GM12872 (cell line): ENCODE results near the gene NIPAL3.

Experiments used
- TF ChIP-seq, protein P1 (sequence below): IDR thresholded peaks from 3 replicates; pipeline ENCODE4 v1.5.1; 2011; ENCODE audit warnings: low read depth, mild to moderate bottlenecking, low read length, moderate library complexity; ENCODE audit not compliant: insufficient read depth

Gene NIPAL3

DNA sequence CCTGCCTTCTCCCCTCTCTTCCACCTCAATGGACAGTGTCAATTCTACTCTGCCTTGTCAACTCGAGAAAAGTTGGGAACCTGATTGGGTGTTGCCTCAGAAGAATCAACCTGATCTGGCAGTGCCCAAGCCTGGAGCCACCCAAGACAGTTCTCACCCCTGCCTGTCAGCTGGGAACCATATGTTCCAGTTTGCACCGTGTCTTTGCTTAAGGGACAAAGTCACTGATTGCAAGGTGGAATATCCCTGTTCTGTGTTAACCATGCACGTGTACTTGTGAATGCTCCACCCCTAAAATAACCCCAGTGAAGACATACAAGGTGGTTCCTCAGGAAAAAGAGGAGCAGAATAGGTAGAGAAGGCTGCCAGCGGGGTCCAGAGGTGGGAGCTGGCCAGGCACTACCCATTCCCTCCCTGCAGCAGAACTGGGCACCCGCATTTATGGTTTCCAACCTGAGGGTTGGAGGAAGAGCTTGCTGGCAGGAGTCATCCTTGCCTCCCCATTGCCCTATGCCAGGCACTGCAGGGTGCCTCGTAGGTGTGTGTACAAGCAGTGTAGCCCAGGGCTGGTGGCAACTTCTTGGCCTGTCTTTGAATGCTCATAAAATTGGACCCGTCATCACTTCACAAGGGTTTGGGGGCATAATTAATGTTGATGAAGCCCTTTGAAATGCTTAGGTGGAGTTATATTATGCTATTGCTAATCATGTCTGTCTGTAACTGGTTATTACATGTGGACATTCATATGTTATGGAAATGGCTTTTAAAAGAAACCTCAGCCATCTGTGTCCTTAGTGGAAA lies 11.3 kb downstream of the NIPAL3 start:
- TF ChIP-seq, protein P1, sequence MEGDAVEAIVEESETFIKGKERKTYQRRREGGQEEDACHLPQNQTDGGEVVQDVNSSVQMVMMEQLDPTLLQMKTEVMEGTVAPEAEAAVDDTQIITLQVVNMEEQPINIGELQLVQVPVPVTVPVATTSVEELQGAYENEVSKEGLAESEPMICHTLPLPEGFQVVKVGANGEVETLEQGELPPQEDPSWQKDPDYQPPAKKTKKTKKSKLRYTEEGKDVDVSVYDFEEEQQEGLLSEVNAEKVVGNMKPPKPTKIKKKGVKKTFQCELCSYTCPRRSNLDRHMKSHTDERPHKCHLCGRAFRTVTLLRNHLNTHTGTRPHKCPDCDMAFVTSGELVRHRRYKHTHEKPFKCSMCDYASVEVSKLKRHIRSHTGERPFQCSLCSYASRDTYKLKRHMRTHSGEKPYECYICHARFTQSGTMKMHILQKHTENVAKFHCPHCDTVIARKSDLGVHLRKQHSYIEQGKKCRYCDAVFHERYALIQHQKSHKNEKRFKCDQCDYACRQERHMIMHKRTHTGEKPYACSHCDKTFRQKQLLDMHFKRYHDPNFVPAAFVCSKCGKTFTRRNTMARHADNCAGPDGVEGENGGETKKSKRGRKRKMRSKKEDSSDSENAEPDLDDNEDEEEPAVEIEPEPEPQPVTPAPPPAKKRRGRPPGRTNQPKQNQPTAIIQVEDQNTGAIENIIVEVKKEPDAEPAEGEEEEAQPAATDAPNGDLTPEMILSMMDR = no peak

DNA sequence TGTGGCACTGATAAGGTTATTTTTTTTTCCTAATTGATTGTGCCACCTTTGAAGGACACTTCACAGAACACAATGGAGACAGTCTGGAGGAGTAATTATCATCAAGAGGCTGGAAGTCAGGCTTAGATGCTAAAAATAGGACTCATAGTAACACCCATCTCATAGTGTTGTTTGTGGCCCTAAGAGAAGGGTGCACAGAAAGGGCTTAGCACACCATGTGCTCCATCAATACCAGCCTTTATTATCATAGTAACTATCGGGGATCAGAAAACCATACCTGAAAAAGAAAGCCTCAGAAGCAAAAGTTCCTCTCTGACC lies 11.9 kb downstream of the NIPAL3 start:
- TF ChIP-seq, protein P1 = no peak

DNA sequence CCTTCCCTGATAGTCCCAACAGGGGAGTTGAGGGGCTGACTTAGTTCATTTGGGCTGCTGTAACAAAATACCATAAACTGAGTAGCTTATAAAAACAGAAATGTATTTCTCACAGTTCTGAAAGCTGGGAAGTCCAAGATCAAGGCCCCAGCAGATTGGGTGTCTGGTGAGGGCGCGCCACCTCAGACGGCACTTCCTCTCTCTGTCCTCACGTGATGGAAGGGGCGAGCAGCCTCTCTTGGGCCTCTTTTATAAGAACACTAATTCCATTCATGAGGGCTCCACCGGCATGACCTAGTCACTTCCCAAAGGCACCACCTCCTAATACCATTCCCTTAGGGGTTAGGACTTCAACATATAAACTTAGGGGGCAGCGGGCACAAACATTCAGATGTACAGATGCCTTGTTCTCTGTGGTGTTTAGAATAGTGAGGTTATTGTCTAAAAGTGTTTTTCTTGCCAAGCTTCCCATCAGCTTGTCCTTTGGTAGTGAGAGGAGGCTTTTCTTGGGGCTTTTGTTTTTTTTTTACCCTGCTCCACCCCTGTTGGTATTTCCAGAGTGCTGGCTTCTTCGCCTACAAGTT lies 20.3 kb downstream of the NIPAL3 start:
- TF ChIP-seq, protein P1 = no peak

DNA sequence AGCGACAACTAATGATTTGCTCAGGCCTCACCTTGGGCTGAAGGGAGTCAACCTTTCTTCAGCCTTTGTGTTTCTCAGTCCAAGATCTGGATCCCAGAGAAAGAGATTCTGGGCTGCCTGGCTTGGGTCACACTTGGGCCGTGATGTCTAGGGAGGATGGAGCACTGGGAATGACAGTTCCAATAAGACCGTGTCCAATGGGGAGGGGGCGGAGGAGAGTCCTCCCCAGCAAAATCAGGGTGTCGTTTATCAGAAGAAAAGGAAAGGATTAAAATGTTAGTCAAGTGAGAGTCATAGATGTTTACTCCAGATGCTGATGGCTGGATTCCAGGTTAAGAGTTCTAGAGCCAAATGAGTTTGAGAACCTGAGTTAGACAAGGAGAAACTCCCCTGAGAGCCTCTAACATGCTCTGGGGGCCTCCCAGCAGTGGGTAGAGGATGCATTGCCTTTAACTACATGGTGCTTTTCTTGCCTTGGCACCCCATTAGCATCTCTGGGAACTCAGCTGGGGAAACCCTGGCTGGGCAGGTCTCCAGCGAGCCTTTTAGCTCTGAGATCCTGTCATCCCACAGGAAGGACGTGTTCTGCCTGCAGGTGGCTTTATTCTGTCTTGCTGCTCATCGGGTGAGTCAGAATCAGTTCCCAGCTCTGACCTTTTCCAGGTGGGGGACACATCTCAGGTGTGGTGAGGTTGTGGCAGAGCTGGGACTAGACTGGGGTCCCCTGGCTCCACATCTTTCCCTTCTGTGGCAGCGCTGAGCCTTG lies 22.2 kb downstream of the NIPAL3 start:
- TF ChIP-seq, protein P1 = no peak

DNA sequence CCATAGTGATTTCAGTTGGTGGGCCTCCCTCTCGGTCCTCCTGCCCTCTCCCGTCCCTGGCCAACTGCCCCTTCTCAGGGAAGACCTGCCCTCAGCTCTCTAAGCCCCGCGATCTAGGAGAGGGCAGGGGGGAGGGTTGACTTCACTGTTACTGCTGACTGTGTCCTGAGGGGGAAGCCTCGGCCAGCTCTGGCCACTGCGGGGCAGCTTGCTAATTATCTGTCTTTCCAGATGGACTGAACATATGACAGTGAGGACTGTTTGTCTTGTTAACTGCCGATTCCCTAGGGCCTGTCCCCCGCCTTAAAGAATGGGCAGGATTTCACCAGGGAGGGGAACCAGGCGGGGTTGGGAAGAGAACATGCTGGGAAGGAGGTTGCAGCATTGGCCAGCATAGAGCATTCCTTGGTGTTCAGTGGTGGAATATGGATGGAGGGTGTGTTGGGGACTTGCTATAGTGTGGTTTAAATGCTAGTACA lies 22.9 kb downstream of the NIPAL3 start:
- TF ChIP-seq, protein P1 = no peak

DNA sequence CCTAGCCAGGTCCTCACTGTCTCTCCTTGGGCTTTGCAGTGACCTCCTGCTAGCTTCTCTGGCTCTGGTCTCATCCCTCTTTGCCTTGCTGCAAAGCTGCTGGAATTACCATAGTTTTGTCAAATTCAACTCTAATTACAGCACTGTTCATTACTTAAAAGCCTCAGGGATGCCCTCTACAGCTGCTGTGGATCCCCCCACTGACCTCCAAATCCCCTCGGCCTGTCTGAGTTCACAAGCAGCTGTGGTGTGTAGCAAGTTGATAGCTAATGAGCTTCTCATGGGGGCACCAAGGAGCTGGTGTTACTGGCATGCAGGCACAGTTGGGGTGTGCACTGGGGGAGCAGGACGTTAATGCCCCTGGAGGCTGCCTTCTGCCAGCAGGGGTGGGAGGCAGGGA lies 24.8 kb downstream of the NIPAL3 start:
- TF ChIP-seq, protein P1 = no peak

DNA sequence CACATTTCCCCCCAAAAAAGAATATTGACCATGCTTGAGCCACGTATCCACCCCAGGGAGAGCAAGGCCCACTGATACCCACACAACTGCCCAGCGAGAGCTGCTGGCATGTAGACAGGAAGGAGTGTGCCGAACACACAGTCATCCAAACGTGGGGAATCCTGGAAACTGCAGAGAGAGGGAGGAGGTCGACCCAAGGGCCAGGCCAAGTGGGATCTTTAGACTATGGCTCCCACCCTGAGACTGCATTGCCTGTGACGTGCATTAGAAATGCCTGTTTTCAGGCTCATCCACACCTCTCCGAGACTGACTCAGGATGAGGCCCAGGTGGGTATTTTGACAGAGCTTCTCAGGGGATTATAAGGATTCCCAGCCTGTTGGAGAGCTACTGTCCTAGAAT lies 25.9 kb downstream of the NIPAL3 start:
- TF ChIP-seq, protein P1 = no peak
